ENCODE measurements around the gene CCDC69.

- peak; percentile 35 for TF ChIP-seq CTCF (IDR thresholded peaks at IDR 0.05)
- TF ChIP-seq EZH2 (IDR thresholded peaks at IDR 0.05): peak; percentile 48
- peak; percentile 47 for TF ChIP-seq EZH2phosphoT487 (IDR thresholded peaks at IDR 0.05)
Observed at GRCh38 chr5:151223447-151224264, at the start of gene CCDC69.

Measured in neural progenitor cell (in vitro differentiated cells).